ENCODE measurements around the gene LYPD6B.
A peak's percentile ranks its signal among the peaks of the same experiment; 100 is the strongest.

The LYPD6B gene, protein sequence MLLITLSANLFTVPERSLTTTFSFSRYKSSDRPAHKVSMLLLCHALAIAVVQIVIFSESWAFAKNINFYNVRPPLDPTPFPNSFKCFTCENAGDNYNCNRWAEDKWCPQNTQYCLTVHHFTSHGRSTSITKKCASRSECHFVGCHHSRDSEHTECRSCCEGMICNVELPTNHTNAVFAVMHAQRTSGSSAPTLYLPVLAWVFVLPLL

DNA sequence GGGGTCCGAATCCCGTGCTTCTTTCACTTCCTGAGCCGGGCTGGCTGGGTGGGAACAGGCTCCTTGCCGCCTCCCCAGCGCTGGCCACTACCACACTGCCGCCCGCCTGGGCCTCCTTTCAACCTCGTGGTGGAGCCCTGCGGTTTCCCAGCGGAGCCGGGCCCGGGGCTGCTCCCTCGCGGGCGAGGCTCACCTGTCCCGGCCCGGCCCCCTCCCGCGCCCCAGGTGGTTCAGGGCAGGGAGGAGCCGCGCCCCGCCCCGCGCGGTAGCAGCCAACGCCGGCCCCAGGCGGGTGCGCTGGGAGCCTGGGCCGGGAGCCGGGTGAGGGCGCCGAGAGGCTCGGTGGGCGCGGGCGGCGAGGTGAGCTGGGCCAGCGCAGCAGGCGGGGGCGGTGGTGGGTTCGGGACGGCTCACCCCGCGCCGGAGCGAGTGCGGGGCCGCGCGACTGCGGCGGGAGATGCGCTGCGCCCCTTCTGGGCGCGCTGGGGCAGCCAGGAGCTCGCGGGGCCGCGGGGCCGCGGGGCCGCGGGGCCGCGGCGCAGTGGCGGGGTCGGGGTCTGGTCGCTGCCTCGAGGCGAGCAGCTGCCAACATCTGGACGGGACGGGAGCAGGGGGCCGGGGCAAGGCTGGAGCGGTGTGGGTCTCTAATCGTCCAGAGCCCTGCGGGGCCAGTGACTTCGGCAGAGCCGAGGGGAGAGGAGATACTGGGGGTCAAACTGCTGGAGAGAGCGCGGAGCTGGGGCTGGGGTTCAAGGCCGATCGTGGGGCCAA lies at the start of gene LYPD6B:
LYPD6B (plus strand) TSS at position 258 of the 771 bp plus-strand sequence. CDS start 92,250 bp downstream, outside the sequence.
- H3K27me3 Mint-ChIP-seq (ENCODE audit: low read depth, poor library complexity): peaks cover 25% of the 10 kb centered on the region
- H3K36me3 Mint-ChIP-seq (ENCODE audit: low read depth): no peaks in the 10 kb centered on the region
- peak; percentile 74 for DNase-seq
- peak within 1 kb of the TSS; percentile 80 for H3K4me3 Mint-ChIP-seq
- TF ChIP-seq CTCF (IDR thresholded peaks at IDR 0.05): no peak
- peaks cover 32% of the 10 kb centered on the region for H3K4me1 Mint-ChIP-seq
- H3K27ac Mint-ChIP-seq: no peak within 1 kb of the TSS
- H3K9me3 Mint-ChIP-seq: no peaks in the 10 kb centered on the region

DNA sequence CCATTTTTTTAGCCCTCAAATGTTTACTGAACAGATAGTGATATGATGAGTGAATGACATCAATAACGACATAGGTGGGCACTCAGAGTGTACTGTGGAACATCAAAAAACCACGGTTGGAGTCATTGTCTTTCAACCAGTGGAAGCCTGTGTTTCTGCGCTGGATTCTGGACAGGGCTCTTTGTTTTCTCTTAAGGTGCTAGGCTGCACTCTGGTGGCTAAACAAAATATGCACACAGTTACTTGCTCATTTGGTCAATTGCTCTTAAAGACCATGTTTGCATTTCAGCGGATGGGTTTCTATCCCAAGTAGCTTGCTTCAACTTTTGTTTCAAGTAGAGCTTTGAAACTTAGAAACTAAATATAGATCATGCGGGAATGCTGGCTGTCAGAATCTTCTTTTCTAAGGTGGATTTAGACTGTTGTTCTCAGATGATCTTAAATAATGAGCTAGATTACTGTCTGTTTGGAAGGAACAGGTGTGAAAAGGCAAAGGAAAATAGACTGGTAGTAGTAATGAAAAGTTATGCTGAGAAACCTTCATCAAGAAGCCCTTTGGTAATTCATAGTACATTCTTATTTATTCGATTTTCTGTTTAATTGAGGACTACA lies 48.5 kb upstream of the LYPD6B start:
- Mint-ChIP-seq H3K4me1 (no peaks in the 10 kb centered on the region), H3K9me3 (no peaks in the 10 kb centered on the region), H3K36me3 (ENCODE audit: low read depth) (peaks cover 12% of the 10 kb centered on the region), H3K4me3 (no peak overlapping the region), H3K27me3 (ENCODE audit: low read depth, poor library complexity) (no peaks in the 10 kb centered on the region), H3K27ac (no peak overlapping the region)
- TF ChIP-seq CTCF (IDR thresholded peaks at IDR 0.05): peak; percentile 69
- peak; percentile 50 for DNase-seq

- H3K4me3 Mint-ChIP-seq: no peak overlapping the region
- no peak for TF ChIP-seq CTCF (IDR thresholded peaks at IDR 0.05)
- no peaks in the 10 kb centered on the region for H3K9me3 Mint-ChIP-seq
- no peaks in the 10 kb centered on the region for H3K27me3 Mint-ChIP-seq (ENCODE audit: low read depth, poor library complexity)
- no peaks in the 10 kb centered on the region for H3K4me1 Mint-ChIP-seq
- peak overlapping the region; percentile 72 for H3K27ac Mint-ChIP-seq
- peaks cover 17% of the 10 kb centered on the region for H3K36me3 Mint-ChIP-seq (ENCODE audit: low read depth)
- DNase-seq: no peak
Observed at GRCh38 chr2:148990968-148991367, 47.5 kb upstream of the LYPD6B start.

- Mint-ChIP-seq H3K4me1 (peaks cover 6% of the 10 kb centered on the region), H3K4me3 (no peak overlapping the region), H3K27ac (no peak overlapping the region), H3K36me3 (ENCODE audit: low read depth) (peaks cover 13% of the 10 kb centered on the region), H3K9me3 (no peaks in the 10 kb centered on the region), H3K27me3 (ENCODE audit: low read depth, poor library complexity) (no peaks in the 10 kb centered on the region)
- no peak for DNase-seq
- TF ChIP-seq CTCF (IDR thresholded peaks at IDR 0.05): no peak
Observed at GRCh38 chr2:148992448-148992847, 46.1 kb upstream of the LYPD6B start.

GRCh38 chr2:148993351-148993750 lies 45.1 kb upstream of the LYPD6B start:
- peaks cover 13% of the 10 kb centered on the region for H3K36me3 Mint-ChIP-seq (ENCODE audit: low read depth)
- no peaks in the 10 kb centered on the region for H3K9me3 Mint-ChIP-seq
- peaks cover 3% of the 10 kb centered on the region for H3K27me3 Mint-ChIP-seq (ENCODE audit: low read depth, poor library complexity)
- peak overlapping the region; percentile 64 for H3K27ac Mint-ChIP-seq
- no peak overlapping the region for H3K4me3 Mint-ChIP-seq
- H3K4me1 Mint-ChIP-seq: peaks cover 15% of the 10 kb centered on the region
- no peak for DNase-seq
- no peak for TF ChIP-seq CTCF (IDR thresholded peaks at IDR 0.05)
